Astrocyte (in vitro differentiated cells and primary cell): ENCODE results near the gene WDR27.

Experiments used
- EZH2 ChIP-seq: IDR thresholded peaks from 2 replicates; pipeline ENCODE4 v1.6.1; 2012; ENCODE audit warnings: mild to moderate bottlenecking, low read length, inconsistent platforms; ENCODE audit not compliant: insufficient read depth
- TF ChIP-seq, protein P1 (sequence below): IDR thresholded peaks from 2 replicates; pipeline ENCODE4 v1.5.1; 2011; ENCODE audit warnings: low read depth, mild to moderate bottlenecking, inconsistent platforms, low read length, moderate library complexity; ENCODE audit not compliant: insufficient read depth

GRCh38 chr6:169646906-169647567, 54.8 kb downstream of the WDR27 start:
- TF ChIP-seq, protein P1, sequence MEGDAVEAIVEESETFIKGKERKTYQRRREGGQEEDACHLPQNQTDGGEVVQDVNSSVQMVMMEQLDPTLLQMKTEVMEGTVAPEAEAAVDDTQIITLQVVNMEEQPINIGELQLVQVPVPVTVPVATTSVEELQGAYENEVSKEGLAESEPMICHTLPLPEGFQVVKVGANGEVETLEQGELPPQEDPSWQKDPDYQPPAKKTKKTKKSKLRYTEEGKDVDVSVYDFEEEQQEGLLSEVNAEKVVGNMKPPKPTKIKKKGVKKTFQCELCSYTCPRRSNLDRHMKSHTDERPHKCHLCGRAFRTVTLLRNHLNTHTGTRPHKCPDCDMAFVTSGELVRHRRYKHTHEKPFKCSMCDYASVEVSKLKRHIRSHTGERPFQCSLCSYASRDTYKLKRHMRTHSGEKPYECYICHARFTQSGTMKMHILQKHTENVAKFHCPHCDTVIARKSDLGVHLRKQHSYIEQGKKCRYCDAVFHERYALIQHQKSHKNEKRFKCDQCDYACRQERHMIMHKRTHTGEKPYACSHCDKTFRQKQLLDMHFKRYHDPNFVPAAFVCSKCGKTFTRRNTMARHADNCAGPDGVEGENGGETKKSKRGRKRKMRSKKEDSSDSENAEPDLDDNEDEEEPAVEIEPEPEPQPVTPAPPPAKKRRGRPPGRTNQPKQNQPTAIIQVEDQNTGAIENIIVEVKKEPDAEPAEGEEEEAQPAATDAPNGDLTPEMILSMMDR = no peak
- no peak for TF ChIP-seq EZH2
